HG02571 (cell line): ENCODE results near the gene NNMT.

ENCODE experiments used
- ATAC-seq: cut with Tn5 transposase; IDR thresholded peaks from one replicate; pipeline ENCODE4 v1.9.1; 2021; ENCODE audit warnings: mild to moderate bottlenecking, moderate library complexity; ENCODE audit not compliant: unreplicated experiment

The NNMT gene

GRCh38 chr11:114295676-114296604 lies at the start of gene NNMT:
Gene NNMT, plus strand, starts transcription at chr11:114296399. Its CDS starts 158 bp downstream, at chr11:114296557.
- no peak for ATAC-seq

DNA sequence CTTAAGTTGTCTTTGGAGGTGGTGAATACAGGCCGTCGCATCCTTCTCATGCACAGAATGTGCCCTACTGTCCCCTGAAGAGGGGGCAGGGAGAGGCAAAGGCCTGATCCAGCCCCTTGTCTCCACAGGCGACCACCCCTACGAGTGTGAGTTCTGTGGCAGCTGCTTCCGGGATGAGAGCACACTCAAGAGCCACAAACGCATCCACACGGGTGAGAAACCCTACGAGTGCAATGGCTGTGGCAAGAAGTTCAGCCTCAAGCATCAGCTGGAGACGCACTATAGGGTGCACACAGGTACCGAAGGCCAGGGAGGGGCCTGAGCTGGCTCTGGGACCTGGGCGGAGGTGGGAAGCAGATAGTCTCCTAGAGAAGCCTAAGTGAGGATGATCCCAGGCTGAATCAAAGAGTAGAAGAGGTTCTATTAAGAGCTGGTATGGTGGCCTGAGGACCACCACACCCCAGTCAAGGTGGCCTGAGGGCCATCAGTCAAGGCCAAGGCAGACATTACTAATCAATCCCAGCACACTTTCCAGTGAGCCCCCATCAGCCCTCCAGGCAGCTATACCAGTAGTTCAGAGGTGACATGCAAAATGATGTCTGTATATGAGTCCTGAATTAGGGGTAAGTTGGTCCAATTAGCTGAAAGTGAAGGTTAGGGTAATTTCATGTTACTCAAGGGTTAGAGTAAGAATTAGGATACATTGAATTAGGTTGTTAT lies 49.0 kb upstream of the NNMT start:
- no peak for ATAC-seq

DNA sequence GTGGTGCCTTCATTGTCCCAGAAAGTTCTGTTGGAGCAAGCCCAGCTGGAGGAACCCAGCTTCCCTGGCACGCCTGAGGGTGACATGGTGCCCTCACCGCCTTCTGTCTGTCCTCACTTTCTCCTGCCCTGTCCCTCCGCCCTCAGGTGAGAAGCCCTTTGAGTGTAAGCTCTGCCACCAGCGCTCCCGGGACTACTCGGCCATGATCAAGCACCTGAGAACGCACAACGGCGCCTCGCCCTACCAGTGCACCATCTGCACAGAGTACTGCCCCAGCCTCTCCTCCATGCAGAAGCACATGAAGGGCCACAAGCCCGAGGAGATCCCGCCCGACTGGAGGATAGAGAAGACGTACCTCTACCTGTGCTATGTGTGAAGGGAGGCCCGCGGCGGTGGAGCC lies 46.0 kb upstream of the NNMT start:
- no peak for ATAC-seq

DNA sequence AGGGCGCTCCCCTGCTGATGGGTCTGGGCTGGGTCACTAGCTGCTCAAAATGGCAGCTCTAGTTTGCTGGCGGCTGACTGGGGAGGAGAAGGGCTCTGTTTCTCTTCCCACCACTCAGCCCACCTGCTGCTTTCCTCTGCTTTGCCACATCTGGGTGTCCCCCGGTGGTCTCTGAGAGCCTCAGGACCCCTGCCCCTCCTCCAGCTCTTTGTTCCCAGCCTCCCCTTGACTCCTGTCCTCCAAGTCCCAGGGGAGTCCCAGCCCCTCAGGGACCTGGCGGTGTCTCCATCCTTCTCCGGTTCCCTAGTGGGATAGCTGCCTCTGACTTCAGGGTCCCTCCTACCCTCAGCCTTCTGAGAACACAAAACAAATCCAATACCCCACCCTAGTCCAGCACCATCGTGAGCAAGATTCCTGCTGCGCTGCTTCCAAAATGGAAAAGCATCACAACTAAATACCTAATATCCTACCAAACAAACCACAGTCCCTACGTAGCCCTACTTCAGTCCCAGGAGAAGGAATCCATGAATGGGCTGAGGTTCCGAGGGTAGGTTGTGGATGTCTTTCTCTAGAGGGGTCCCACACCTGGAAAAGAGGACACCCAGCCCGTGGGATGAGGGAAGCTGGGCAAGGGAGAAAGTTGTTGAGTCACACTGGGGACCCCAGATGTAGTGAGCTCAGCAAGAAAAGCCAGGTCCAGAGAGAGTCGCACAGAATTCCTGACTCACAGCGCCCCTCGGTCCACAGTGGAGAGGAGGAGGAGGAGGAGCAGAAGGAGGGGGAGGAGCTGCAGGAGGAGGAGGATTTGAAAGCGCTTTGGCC lies 45.0 kb upstream of the NNMT start:
- no peak for ATAC-seq

- no peak for ATAC-seq
Measured at GRCh38 chr11:114251815-114252337, 44.3 kb upstream of the NNMT start.

- no peak for ATAC-seq
Measured at GRCh38 chr11:114252767-114253166, 43.4 kb upstream of the NNMT start.

DNA sequence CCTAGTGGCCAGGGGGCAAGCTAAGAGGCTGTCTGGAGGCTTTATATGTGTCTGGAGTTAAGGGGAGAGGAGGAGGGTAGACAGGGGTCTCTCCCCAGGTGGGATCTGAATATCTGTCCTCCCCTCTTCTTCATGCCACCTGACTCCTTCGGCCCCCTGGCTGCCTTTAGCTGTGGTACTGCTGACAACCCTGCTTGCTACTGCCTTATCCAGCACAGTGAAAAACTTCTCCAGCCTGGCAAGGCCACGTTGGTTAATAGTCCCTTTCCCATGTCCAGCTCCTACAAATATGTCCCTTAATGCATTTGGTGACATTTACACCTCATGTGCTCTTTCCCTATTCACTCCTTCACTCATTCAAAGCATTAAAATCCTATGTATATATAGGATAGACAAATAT lies 42.4 kb upstream of the NNMT start:
- ATAC-seq: no peak

DNA sequence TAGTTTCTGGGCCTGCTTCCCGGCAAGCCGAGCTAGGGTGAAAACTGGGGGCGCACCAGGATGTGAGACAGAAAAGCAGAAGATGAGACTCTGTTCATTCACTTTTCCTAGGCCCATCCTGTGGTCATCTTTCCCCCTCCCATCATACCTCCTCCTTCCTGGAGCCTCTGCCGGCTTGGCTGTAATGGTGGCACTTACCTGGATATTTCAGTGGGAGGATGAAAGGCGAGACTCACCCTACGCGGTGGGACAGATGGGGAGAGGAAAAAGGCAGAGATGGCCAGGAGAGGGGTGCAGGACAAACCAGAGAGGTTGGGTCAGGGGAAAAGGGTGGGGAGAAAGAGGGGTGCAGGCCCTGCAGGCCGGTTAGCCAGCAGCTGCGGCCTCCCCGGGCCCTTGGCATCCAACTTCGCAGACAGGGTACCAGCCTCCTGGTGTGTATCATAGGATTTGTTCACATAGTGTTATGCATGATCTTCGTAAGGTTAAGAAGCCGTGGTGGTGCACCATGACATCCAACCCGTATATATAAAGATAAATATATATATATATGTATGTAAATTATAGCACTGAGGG lies 41.5 kb upstream of the NNMT start:
- no peak for ATAC-seq

GRCh38 chr11:114255289-114255688 lies 40.9 kb upstream of the NNMT start:
- ATAC-seq: no peak

DNA sequence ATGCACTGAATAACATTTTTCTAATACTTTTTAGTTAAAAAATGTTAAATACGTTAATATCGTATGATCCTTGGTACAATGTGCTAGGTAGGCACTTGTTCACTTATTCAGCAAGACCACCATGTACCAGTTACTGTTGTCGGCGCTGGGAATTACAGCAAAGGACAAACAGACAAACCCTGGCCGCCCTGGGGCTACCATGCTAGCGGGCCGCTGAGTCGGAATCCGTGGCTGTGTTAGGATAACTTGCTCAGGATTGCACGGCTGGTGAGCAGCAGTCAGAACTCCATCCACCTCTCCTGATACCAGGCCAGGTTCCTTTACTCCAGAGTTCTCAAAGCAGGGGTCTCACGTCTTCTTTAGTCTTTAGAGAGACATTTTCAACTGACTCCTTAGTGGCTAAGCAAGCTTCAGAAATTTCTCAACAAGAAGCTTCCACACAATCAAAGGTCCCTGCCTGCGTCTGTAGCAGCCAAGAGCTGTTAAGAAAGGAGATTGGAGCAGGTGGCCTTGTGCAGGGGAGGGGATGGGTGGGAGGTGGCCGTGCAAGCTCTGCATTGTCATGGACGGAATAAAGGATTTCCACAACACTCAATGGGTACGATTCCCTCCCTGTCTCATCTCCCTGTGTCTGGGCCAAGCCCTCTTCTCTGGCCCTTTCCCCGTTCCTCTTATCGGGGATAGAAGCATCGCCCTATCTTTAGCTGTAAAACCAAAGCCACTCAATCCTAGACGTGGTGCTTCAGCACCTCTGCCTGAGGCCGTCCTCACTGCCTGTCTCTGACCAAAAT lies 39.8 kb upstream of the NNMT start:
- ATAC-seq: no peak

DNA sequence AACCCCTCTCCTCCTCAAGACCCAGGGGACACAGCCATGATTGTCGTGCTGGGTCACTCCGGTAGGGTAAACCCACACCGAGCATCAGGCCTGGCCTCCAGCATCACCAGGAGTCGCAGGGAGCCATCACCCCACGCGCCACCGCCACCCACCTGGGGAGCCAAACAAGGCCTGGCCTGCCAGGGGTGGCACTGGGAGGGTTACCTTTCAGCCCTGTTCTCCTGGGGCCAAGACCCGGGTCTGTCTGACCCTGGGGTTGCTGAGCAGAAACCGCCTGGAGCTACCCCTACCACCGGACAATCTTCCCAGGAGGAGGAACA lies 39.3 kb upstream of the NNMT start:
- no peak for ATAC-seq

GRCh38 chr11:114257621-114258558 lies 38.3 kb upstream of the NNMT start:
- no peak for ATAC-seq

DNA sequence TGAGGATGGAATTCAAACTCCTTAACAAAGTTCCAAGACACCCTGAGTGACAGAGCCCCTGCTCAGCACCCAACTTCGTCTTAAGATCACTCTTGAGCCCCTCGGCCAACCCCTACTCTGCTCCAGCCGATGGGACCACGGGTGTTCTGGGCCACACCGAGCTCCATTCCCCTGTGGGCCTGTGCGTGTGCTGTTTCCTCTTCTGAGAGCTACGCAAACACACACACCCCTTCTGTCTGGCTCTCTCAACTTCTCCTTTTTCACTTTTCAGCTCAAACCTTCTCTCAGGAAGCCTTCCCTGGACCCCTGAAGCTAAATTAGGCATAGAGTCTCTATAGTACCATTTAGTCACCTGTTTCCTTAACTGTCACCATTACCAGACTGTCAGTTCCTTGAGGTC lies 37.5 kb upstream of the NNMT start:
- ATAC-seq: no peak

- no peak for ATAC-seq
Measured at GRCh38 chr11:114259124-114259526, 37.1 kb upstream of the NNMT start.

DNA sequence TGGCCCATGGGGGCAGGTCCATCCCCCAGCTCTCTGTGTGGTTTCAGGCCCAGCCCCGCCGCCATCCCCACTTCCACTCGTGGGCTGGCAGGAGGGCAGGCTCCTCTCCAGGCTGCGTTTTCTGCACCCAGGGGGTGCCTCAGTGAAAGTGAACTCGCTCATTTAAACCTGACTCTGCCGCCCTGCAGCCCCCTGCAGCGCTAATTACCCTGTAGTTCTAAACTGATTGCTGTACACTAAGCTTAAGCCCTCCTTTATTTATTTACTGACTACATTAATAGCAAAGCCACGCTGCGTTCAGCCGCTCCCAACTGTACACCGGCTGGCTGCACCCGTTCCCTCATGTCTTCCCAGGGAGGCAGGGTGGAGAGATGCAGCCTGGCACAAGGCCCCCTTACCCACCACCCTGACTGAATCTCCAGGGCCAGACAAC lies 36.6 kb upstream of the NNMT start:
- ATAC-seq: no peak

GRCh38 chr11:114260077-114260476 lies 36.1 kb upstream of the NNMT start:
- ATAC-seq: no peak

DNA sequence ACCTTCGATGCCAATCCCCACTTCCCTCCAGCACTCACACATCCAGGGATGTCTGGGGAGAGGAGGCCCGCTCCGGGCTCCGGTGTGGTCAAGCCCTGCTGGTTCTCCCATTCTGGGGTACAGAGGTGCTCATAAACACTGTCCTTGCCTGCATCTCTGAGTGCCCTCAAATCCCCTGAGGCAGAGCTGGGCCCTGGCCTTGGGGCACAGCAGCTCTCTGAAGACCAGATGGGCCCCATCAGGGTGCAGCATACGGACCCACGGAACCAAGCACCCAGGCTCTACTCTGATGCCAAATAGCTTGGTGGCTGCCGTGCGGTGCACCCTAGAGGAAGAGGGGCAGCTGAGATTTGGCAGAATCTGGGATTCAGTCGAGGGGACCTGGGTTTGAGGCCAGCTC lies 35.7 kb upstream of the NNMT start:
- no peak for ATAC-seq

DNA sequence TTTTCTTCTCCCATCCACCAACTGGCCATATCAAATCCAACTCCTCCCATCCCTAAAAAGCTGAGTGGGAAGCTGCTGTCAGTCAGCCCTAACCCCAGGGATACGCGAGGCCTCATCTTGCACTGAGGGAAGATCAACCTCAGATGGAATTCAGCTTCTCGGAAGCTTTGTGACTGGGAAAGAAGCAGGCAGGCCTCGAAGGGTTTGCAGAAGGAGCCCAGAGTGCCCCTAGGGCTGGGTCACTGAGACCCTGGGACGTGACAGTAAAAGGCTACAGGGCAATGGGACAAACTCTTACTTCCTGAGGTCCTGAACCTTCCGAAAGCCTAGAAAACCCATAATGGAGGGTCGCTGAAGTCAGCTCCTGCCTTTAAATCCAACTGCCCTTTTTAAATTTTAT lies 34.4 kb upstream of the NNMT start:
- ATAC-seq: no peak
